Adrenal gland (tissue), 5 donors: Measurements from ENCODE around the gene VSX1.

ENCODE experiments used
- POLR2A ChIP-seq, 2 donors: fragments of 450-650 bp; IDR thresholded peaks; one replicate each; pipeline ENCODE4 v1.6.1; 2017; ENCODE audit warnings: antibody characterized with exemption in 2 of 2, mild to moderate bottlenecking in 2 of 2, moderate library complexity in 1 of 2
- TF ChIP-seq, protein P1 (sequence below), 6 experiments: fragments of 450-650 bp in 4 of 6; fragments of 200-600 bp in 2 of 6; sonication (generic) in 1 of 6; IDR thresholded peaks; 1 replicate in 5 of 6; 2 replicates in 1 of 6; pipeline versions ENCODE4 v1.5.1 to v1.8.0; 2016 to 2021; ENCODE audit warnings: antibody characterized with exemption in 6 of 6, mild to moderate bottlenecking in 2 of 6, moderate library complexity in 1 of 6
- donor health status: DM: no; HTN: no; CAD: no.

DNA sequence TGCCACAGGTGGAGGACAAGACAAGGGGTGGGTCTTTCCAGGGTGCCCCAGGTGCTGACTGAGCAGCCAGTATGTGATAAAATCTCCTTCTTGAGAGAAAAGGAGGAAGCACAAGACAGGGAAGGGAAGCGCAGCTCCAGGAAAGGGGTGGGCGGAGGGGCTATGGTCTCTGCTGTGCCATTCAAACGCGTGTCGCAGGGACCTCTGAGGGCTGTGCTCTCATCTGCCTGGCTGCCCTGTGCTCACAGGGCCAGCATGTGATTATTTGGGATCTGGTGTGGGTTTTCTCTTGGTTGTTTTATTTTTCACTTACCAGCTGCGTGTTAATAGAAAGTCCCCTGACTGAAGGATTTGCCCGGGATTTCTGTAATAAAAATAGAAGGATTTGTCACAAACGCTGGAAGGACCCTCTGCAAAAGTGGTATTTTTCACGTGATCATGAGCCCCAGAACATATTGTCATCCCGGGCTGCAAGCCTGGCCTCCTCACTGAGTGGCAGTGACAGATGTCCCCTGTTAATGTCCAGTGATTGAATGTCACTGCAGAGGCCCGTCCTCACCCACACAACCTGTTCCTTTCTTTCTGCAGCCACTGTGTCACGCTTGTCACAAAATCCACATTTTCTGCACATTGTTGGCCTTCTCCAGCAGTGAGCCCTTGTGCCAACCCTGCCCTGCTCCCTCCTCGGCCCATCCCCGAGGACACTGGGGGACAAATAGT lies 35.0 kb upstream of the VSX1 start:
- TF ChIP-seq, protein P1, sequence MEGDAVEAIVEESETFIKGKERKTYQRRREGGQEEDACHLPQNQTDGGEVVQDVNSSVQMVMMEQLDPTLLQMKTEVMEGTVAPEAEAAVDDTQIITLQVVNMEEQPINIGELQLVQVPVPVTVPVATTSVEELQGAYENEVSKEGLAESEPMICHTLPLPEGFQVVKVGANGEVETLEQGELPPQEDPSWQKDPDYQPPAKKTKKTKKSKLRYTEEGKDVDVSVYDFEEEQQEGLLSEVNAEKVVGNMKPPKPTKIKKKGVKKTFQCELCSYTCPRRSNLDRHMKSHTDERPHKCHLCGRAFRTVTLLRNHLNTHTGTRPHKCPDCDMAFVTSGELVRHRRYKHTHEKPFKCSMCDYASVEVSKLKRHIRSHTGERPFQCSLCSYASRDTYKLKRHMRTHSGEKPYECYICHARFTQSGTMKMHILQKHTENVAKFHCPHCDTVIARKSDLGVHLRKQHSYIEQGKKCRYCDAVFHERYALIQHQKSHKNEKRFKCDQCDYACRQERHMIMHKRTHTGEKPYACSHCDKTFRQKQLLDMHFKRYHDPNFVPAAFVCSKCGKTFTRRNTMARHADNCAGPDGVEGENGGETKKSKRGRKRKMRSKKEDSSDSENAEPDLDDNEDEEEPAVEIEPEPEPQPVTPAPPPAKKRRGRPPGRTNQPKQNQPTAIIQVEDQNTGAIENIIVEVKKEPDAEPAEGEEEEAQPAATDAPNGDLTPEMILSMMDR (IDR thresholded peaks at IDR 0.05): no peak
- no peak for TF ChIP-seq POLR2A (IDR thresholded peaks at IDR 0.05)
